Measurements from ENCODE around the gene MBOAT7.

The MBOAT7 gene

GRCh38 chr19:54138489-54139256 is 50.7 kb downstream of the MBOAT7 start:
- peak; percentile 20 for DNase-seq (ENCODE audit: low read depth)

GRCh38 chr19:54137699-54138488 is 51.5 kb downstream of the MBOAT7 start, which contains the start of gene CNOT3:
CNOT3 (plus strand) TSS chr19:54137762; CDS start chr19:54142979, 5,217 bp downstream.
- no peak for DNase-seq (ENCODE audit: low read depth)

- DNase-seq (ENCODE audit: low read depth) = peak; percentile 100
These were observed 52.3 kb downstream of the MBOAT7 start for GRCh38 chr19:54136864-54137698.

GRCh38 chr19:54136086-54136863 is 53.1 kb downstream of the MBOAT7 start:
- peak; percentile 34 for DNase-seq (ENCODE audit: low read depth)

- no peak for DNase-seq (ENCODE audit: low read depth)
These were observed 55.3 kb downstream of the MBOAT7 start for GRCh38 chr19:54133957-54134590.

GRCh38 chr19:54133312-54133956 is 55.9 kb downstream of the MBOAT7 start:
- DNase-seq (ENCODE audit: low read depth) = no peak

GRCh38 chr19:54129617-54129996 is 59.8 kb downstream of the MBOAT7 start:
- no peak for DNase-seq (ENCODE audit: low read depth)

GRCh38 chr19:54128796-54129616 is 60.4 kb downstream of the MBOAT7 start:
- DNase-seq (ENCODE audit: low read depth) = no peak

GRCh38 chr19:54128441-54128725 is 61.0 kb downstream of the MBOAT7 start:
- DNase-seq (ENCODE audit: low read depth) = no peak

GRCh38 chr19:54127688-54128440 is 61.5 kb downstream of the MBOAT7 start:
- DNase-seq (ENCODE audit: low read depth) = no peak

GRCh38 chr19:54125713-54126112 is 63.7 kb downstream of the MBOAT7 start:
- no peak for DNase-seq (ENCODE audit: low read depth)

- DNase-seq (ENCODE audit: low read depth) = no peak
These were observed 65.0 kb downstream of the MBOAT7 start for GRCh38 chr19:54124393-54124792.

GRCh38 chr19:54123682-54124081 is 65.7 kb downstream of the MBOAT7 start:
- DNase-seq (ENCODE audit: low read depth) = no peak
